ENCODE measurements around the gene APOBEC3A.

APOBEC3A gene

GRCh38 chr22:38957046-38957770, at the start of gene APOBEC3A:
TSS of gene APOBEC3A (plus strand) at chr22:38957609. CDS start at chr22:38957692, 83 bp downstream.
- peak; percentile 72 for DNase-seq

DNA sequence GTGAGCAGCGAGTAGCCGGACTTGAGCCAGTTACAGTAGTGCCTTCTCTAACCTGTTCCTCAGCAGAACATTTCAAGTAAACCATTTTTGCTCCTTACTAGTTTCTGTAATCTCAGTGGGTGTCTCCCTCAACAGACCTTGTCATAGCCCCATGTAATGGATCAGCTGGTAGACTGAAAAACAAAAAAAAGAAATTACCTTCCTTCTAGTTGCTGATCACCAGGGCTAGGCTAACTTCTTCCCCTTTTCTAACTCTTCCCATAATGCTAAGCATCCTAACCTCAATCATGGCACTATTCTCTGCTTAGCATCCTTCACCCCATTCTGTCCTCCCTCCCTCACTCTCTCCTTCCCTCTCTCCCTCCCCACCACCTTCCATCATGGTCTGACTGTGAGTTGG, 49.6 kb upstream of the APOBEC3A start:
- no peak for DNase-seq

DNA sequence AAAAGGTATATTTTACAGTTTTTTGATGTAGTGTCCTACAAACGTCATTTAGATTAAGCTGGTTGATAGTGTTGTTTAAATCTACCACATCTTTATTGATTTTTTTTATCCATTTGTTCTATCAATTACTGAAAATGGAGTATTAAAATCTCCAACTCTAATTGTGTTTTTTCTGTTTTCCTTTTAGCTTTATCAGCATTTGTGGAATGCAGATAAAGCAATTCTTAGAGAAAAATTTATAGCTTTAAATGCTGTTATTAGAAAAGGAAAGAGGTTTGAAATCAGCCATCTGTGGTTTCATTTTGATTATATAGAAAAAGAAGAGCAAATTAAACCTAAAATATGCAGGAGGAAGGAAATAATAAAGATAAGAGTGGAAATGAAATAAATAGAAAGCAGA, 46.0 kb upstream of the APOBEC3A start:
- no peak for DNase-seq

- DNase-seq: no peak
Measured at GRCh38 chr22:38919631-38920190, 37.7 kb upstream of the APOBEC3A start.

DNA sequence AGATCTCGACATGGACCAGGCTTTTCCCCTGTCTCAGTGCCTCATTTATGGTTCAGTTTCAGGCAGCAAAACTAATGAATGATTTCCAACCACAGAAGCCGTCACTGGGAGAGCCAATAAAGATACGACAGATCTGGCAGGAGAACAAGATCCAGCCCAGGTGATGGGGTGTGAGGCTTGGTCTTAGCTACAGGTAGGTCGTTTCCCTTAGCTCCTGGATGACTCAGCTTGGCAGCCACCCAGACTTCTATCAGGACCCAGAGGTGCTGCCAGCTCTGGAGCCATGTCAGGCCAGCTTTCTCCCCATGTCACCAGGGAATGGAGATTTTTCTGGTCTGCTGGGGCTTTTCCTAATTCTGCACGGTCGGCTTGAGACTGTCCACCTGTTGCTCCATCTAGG, 36.3 kb upstream of the APOBEC3A start:
- DNase-seq: no peak

- DNase-seq: no peak
Measured at GRCh38 chr22:38921806-38922205, 35.6 kb upstream of the APOBEC3A start.

GRCh38 chr22:38923463-38924346, 33.7 kb upstream of the APOBEC3A start:
- DNase-seq: peak; percentile 19

- DNase-seq: peak; percentile 66
Measured at GRCh38 chr22:38924347-38924952, 33.0 kb upstream of the APOBEC3A start.

- no peak for DNase-seq
Measured at GRCh38 chr22:38925571-38926041, 31.8 kb upstream of the APOBEC3A start.

DNA sequence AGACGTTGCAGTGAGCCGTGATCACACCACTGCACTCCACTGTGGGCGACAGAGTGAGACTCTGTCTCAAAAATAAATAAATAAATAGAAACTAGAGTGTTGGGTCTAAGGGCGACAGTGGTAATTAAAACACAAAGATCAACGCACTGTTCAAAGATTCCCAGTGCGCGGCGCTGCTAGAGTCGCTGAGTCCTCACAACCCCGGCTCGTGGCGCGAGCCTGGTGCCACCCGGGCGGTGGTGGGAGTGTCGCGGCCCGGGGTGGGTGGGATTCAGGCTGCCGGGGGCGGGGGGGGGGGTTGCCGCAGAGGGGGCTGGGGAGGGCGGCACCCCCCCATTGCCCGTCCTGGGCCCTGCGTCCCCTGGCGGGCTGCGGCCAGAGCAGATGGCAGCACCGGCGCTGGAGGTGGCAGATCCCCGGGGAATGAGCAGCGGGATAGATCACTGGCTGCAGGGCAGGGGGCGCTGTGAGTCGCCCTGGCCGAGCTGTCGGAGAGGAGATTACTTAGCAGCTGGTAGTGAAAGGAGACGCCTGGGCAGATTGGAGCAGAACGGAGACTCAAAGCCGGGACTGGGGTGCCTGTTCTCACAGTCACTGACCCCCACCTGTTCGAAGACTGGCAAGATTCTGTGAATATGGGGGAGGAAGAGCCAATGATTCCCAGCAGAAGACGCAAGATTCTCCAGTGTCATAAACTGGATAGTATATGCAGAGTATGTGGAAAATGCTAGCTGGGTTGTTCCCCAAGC, 30.2 kb upstream of the APOBEC3A start:
- DNase-seq: peak; percentile 82

DNA sequence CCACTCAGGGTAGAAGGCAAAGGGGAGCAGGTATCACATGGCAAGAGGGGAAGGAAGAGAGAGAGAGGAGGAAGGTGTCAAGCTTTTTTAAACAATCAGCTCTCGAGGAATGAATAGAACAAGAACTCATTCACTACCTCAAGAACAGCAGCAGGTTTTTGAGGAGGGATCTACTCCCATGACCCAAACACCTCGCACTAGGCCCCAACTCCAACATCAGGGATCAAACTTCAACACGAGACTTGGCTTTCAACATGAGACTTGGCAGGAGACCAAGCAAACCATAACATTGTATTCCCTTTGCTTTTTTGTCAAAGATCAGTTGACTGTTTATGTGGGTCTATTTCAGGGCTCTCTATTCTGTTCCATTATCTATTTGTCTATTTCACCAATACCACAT, 26.9 kb upstream of the APOBEC3A start:
- DNase-seq: no peak

DNA sequence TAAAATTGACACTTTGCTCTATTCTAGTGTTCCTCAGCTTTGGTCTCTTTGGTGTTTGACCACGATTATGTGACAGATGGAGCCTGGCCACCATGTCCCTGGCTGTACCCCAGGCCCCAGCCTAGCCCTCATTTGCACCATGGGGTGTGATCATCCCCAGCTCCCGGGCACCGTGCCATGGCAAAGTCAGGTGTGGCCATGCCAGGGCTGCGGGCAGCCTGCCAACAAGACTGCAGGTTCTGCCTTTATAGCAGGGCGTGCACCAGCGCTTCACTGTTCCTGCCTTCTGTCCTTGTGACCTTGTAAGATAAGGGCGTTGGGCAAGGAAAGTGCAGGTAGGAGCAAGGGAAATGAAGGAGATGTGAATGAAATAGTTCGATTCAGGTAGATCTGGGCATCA, 22.4 kb upstream of the APOBEC3A start:
- DNase-seq: peak; percentile 67

- no peak for DNase-seq
Measured at GRCh38 chr22:38935616-38936015, 21.8 kb upstream of the APOBEC3A start.

DNA sequence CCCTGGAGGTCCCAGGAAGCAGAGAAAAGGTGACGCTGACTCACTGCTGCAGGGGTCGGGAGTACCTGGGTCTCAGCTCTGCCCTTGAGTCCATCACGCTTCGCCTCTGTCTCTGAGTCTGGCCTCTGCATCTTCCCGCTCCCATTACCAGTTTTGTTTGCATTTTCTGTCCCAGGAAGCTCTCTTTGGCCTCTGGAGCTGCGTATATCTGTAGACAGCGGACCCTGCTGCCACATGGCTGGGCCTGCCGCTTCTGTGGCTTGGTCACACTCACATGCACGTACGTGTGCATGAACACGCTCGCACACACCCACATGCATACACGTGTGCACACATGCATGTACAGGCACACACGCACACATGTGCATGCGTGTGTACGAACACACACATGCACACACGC, 20.8 kb upstream of the APOBEC3A start:
- DNase-seq: no peak

- DNase-seq: no peak
Measured at GRCh38 chr22:38937036-38937435, 20.4 kb upstream of the APOBEC3A start.

- no peak for DNase-seq
Measured at GRCh38 chr22:38937541-38937940, 19.9 kb upstream of the APOBEC3A start.

DNA sequence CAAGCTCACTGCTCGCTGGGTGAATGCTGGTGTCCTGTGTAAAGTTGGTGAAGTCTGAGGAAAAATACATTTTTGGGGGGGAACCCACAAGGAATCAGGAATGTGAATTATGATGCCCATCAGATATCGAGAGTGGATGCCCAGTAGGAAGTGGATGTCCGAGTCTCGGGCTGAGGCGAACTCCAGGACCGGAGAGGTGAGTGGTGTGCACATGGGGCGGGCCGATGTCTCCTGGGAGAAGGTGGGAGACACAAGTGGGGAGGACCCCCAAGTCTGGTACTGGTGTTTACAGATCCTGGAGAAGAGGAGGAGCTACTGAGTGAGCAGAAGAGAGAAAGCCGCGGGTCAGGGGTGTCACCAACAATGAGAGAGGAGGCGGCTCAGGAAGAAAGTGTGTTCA, 19.2 kb upstream of the APOBEC3A start:
- no peak for DNase-seq

- no peak for DNase-seq
Measured at GRCh38 chr22:38938925-38939324, 18.5 kb upstream of the APOBEC3A start.

DNA sequence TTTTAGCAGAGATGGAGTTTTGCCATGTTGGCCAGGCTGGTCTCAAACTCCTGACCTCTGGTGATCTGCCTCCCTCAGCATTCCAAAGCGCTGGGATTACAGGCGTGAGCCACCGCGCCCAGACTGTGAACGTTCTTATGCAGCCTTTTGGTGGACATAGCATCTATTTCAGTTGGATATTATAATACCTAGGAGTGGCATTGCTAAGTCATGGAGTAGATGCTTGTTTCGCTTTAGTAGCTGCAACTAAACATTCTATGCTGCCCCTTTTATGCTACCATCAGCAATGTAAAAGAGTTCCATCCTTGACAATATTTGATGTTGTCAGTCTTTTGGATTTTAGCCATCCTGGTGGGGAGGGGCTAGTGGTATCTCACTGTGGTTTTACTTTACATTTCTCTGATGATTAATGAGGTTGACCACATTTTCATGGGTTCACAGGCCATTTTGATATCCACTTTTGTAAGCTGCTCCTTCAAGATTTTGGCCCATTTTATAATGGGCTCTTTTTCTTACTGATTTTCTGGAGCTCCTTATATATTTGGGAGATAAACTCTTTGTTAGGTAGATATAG, 16.5 kb upstream of the APOBEC3A start:
- DNase-seq: peak; percentile 73

DNA sequence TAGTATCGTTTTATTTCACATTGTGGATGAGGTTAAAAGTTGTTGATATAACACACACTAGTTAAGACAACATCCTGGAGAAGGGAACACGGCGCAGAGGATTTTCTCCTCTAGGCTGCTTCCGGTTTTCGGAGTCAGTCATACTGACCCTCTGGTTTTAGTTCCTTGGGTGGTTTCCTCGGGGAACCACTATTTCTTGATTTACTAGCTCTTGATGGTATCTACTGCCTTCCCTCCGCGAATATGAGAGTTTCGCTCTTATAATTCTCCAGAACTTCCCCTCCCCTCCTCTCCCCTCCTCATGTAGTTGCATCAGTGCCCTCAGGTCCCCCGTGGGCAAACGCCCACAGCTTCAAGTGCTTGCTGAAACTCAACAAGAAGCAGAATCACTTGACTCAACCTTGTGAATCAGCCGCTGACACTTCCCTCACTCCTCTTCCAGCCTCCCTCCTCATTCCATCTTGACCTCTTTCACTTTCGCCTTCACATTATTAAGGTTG, 15.9 kb upstream of the APOBEC3A start:
- DNase-seq: peak; percentile 28

DNA sequence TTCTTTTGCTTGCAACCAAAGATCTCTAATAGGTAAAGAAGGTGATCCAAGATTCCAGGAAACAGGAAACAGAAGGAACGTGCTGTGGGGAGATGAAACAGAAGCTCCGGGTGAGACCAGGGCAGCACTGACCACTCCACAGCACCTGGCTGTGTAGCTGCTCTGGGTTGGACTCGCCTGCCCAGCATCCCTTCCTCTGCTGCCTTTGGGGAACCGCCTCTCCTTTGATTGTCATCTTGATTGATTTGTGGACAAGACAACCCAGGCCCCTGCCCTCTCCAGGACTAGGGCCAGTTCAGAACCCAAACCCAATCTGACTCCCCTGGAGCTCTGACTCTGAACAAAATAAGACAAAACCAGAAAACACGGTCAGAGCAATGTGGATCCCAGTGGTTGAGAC, 14.7 kb upstream of the APOBEC3A start:
- no peak for DNase-seq

- DNase-seq: peak; percentile 38
Measured at GRCh38 chr22:38943201-38943600, 14.2 kb upstream of the APOBEC3A start.
